B cell (primary cell): ENCODE results near the gene NSA2. TPM values are rescaled to one million over a fixed set of nuclear protein-coding genes. Genes with fewer than 3 reads are reported as not detected.

Experiments used
- ATAC-seq: fragments of 200-7000 bp; cut with Tn5 transposase; one replicate; pipeline ENCODE4 v1.10.0; 2021; ENCODE audit warnings: low read depth, mild to moderate bottlenecking, moderate number of reproducible peaks, moderate library complexity
- CTCF ChIA-PET: fragments of 350-600 bp; sonication (Branson Sonifier 250); formaldehyde crosslinking; loops from one replicate; lab custom pipeline; 2021; ENCODE audit warnings: antibody characterized with exemption, inconsistent platforms; lab: Charles Lee
- POLR2A ChIA-PET: fragments of 350-600 bp; sonication (Branson Sonifier 250); formaldehyde crosslinking; loops from one replicate; lab custom pipeline; 2021; ENCODE audit warnings: antibody characterized with exemption; lab: Charles Lee
- DNase-seq: peaks from one replicate; pipeline ENCODE4 v3.0.0; 2013
- H2AFZ ChIP-seq: 2 replicates; pipeline ENCODE4 v1.6.1; 2012; ENCODE audit warnings: mild to moderate bottlenecking, low read depth, low read length; ENCODE audit not compliant: insufficient read depth, poor library complexity, severe bottlenecking
- H3K27ac ChIP-seq, 2 donors: 1 replicate in 1 of 2; 2 replicates in 1 of 2; pipeline ENCODE4 v1.5.1; 2012 to 2013; ENCODE audit warnings: low read length in 2 of 2, mild to moderate bottlenecking in 2 of 2, moderate library complexity in 1 of 2
- H3K27me3 ChIP-seq, 4 experiments: fragments of 200-600 bp in 1 of 4; sonication (generic) in 1 of 4; replicated peaks in 1 of 4; 1 replicate in 2 of 4; 2 replicates in 2 of 4; pipeline versions ENCODE4 v1.6.1 to v1.7.0; 2013 to 2016; ENCODE audit warnings: low read length in 3 of 4, mild to moderate bottlenecking in 2 of 4, mixed read lengths in 1 of 4, moderate library complexity in 1 of 4; ENCODE audit not compliant: insufficient read depth in 4 of 4, control insufficient read depth in 3 of 4; ENCODE audit errors: control extremely low read depth in 1 of 4
- H3K36me3 ChIP-seq, 2 experiments: replicated peaks in 1 of 2; 1 replicate in 1 of 2; 2 replicates in 1 of 2; pipeline versions ENCODE4 v1.6.1 to v1.7.1; 2013; ENCODE audit warnings: low read length in 1 of 2; ENCODE audit not compliant: insufficient read depth in 2 of 2, control insufficient read depth in 1 of 2; ENCODE audit errors: control extremely low read depth in 1 of 2, extremely low read depth in 1 of 2
- H3K4me1 ChIP-seq, 2 donors: fragments of 200-600 bp in 1 of 2; sonication (generic) in 1 of 2; 1 replicate in 1 of 2; 2 replicates in 1 of 2; pipeline versions ENCODE4 v1.5.1 to v1.6.1; 2013 to 2017; ENCODE audit warnings: low read length in 2 of 2; ENCODE audit not compliant: control insufficient read depth in 2 of 2, insufficient read depth in 2 of 2
- H3K4me2 ChIP-seq: replicated peaks from 2 replicates; pipeline ENCODE3; 2012; ENCODE audit warnings: mild to moderate bottlenecking, low read depth, low read length; ENCODE audit not compliant: poor library complexity, severe bottlenecking
- H3K4me3 ChIP-seq, 5 experiments: fragments of 200-600 bp in 1 of 5; sonication (generic) in 1 of 5; 1 replicate in 3 of 5; 2 replicates in 2 of 5; pipeline versions ENCODE4 v1.5.1 to v1.7.0; 2011 to 2016; ENCODE audit warnings: low read length in 4 of 5, mild to moderate bottlenecking in 4 of 5, low read depth in 2 of 5, control low read depth in 1 of 5, moderate library complexity in 1 of 5; ENCODE audit not compliant: insufficient read depth in 1 of 5; ENCODE audit errors: control extremely low read depth in 1 of 5, extremely low read depth in 1 of 5
- H3K79me2 ChIP-seq: fragments of 200-600 bp; sonication (generic); one replicate; pipeline ENCODE4 v1.6.0; 2016; ENCODE audit warnings: low read length; ENCODE audit not compliant: control insufficient read depth, insufficient read depth
- H3K9ac ChIP-seq: fragments of 200-600 bp; sonication (generic); 2 replicates; pipeline ENCODE4 v1.6.1; 2017; ENCODE audit warnings: mild to moderate bottlenecking, low read length, moderate library complexity
- H3K9me3 ChIP-seq, 3 donors: one replicate each; pipeline versions ENCODE4 v1.6.1 to v1.7.1; 2013; ENCODE audit warnings: low read length in 2 of 3; ENCODE audit not compliant: control insufficient read depth in 2 of 3, insufficient read depth in 1 of 3; ENCODE audit errors: control extremely low read depth in 1 of 3
- H4K20me1 ChIP-seq: 2 replicates; pipeline ENCODE4 v1.6.0; 2012; ENCODE audit warnings: mild to moderate bottlenecking, low read length; ENCODE audit not compliant: insufficient read depth, control insufficient read depth, poor library complexity, severe bottlenecking
- H3K27ac Mint-ChIP-seq: one replicate; pipeline ENCODE4 v1.8.0; 2021; ENCODE audit warnings: mixed read lengths
- H3K27me3 Mint-ChIP-seq: one replicate; pipeline ENCODE4 v1.8.0; 2021; ENCODE audit warnings: mixed read lengths
- H3K4me1 Mint-ChIP-seq: one replicate; pipeline ENCODE4 v1.8.0; 2021; ENCODE audit warnings: mixed read lengths
- H3K4me3 Mint-ChIP-seq: one replicate; pipeline ENCODE4 v1.8.0; 2021; ENCODE audit warnings: mixed read lengths
- H3K9me3 Mint-ChIP-seq: one replicate; pipeline ENCODE4 v1.8.0; 2022; ENCODE audit warnings: mixed read lengths; ENCODE audit not compliant: insufficient read depth
- EZH2 ChIP-seq: IDR thresholded peaks from 2 replicates; pipeline ENCODE4 v1.6.1; 2012; ENCODE audit warnings: borderline replicate concordance, low read depth, mild to moderate bottlenecking, moderate library complexity, low read length; ENCODE audit not compliant: insufficient read depth, poor library complexity, severe bottlenecking
- WGBS: methylation state at CpG from one replicate; pipeline ENCODE4 v1.1.5; 2013; ENCODE audit warnings: missing lambda C conversion rate; ENCODE audit not compliant: insufficient coverage; 5-methylcytosine and 5-hydroxymethylcytosine counted together
- intact Hi-C: fragments of 100-400 bp; cut with micrococcal nuclease; formaldehyde crosslinking; loops from one replicate; pipeline ENCODE4 v1.10.0; 2022
- polyA minus RNA-seq: library from RNA; depleted of rRNA, polyadenylated mRNA; stranded (reverse); fragments of >200 nt; gene quantifications from 2 replicates; pipeline ENCODE4 v1.2.3, GENCODE V29; 2012
- polyA plus RNA-seq: library from polyadenylated mRNA; depleted of rRNA; stranded (reverse); fragments of >200 nt; gene quantifications from 2 replicates; pipeline ENCODE4 v1.2.3, GENCODE V29; 2012
- total RNA-seq, 2 donors: library from RNA; stranded (reverse); fragments of 120-200 nt in 1 of 2; gene quantifications; 1 replicate in 1 of 2; 2 replicates in 1 of 2; pipeline versions ENCODE4 v1.2.3 to v1.2.4, GENCODE V29; 2013 to 2022
- TF ChIP-seq, protein P1 (sequence below): fragments of 200-600 bp; IDR thresholded peaks from one replicate; pipeline ENCODE4 v1.8.0; 2022; ENCODE audit warnings: antibody characterized with exemption, mild to moderate bottlenecking

Gene NSA2
- total RNA-seq (126 and 129 TPM in 2 replicates), polyA plus RNA-seq (30.2 and 96.1 TPM in 2 replicates), polyA minus RNA-seq (23.1 and 35.3 TPM in 2 replicates)
- 199 TPM for total RNA-seq (2013)

GRCh38 chr5:74766849-74767578, at the start of gene NSA2, which contains the start of gene GFM2:
Gene NSA2 (plus strand): TSS chr5:74767249. CDS start chr5:74767361, 112 bp downstream.
Gene GFM2 (minus strand): TSS chr5:74767117. CDS start chr5:74763742, 3,375 bp downstream.
- intact Hi-C loops, result loop anchor here (1.0 to 10.0 kb wide), 8 partner anchors 82 to 1952 kb away; partner anchors contain the start of genes BTF3, CERT1, ENC1 and FAM169A
- Histone ChIP-seq H3K4me2 (peak within 1 kb of the TSS; percentile 84), H3K27me3 (no peaks in the 10 kb centered on the region), H3K4me3 (peak within 1 kb of the TSS; percentile 71 to 99 (median 92)), H3K4me1 (peaks cover 20 to 21% of the 10 kb centered on the region in 2 donors), H2AFZ (peak within 1 kb of the TSS; percentile 100), H3K79me2 (peaks cover 47% of the 10 kb centered on the region), H4K20me1 (peaks cover 15% of the 10 kb centered on the region), H3K36me3 (peaks cover 0 to 31% of the 10 kb centered on the region in 2 experiments), H3K9me3 (no peaks in the 10 kb centered on the region), H3K9ac (peak within 1 kb of the TSS; percentile 93), H3K27ac (peak within 1 kb of the TSS; percentile 62 to 85)
- under 1% methylated on average over 54 of the region's 54 CpGs for WGBS
- ChIA-PET CTCF (interaction anchor here (0.5 to 1.8 kb wide), 9 partner anchors 8 to 913 kb away, joined by 3 to 5 read pairs (median 4); partner anchors contain the start of genes ANKRD31, ENC1 and HMGCR), POLR2A (no interaction called here)
- H3K9me3 Mint-ChIP-seq, result no peaks in the 10 kb centered on the region
- H3K4me3 Mint-ChIP-seq, result peak within 1 kb of the TSS; percentile 100
- peaks cover 29% of the 10 kb centered on the region for H3K4me1 Mint-ChIP-seq
- DNase-seq, result peak; percentile 95
- no peak for TF ChIP-seq EZH2
- TF ChIP-seq, protein P1, sequence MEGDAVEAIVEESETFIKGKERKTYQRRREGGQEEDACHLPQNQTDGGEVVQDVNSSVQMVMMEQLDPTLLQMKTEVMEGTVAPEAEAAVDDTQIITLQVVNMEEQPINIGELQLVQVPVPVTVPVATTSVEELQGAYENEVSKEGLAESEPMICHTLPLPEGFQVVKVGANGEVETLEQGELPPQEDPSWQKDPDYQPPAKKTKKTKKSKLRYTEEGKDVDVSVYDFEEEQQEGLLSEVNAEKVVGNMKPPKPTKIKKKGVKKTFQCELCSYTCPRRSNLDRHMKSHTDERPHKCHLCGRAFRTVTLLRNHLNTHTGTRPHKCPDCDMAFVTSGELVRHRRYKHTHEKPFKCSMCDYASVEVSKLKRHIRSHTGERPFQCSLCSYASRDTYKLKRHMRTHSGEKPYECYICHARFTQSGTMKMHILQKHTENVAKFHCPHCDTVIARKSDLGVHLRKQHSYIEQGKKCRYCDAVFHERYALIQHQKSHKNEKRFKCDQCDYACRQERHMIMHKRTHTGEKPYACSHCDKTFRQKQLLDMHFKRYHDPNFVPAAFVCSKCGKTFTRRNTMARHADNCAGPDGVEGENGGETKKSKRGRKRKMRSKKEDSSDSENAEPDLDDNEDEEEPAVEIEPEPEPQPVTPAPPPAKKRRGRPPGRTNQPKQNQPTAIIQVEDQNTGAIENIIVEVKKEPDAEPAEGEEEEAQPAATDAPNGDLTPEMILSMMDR, result no peak
- H3K27me3 Mint-ChIP-seq, result no peaks in the 10 kb centered on the region
- peak; percentile 89 for ATAC-seq
- H3K27ac Mint-ChIP-seq, result peak within 1 kb of the TSS; percentile 98

DNA sequence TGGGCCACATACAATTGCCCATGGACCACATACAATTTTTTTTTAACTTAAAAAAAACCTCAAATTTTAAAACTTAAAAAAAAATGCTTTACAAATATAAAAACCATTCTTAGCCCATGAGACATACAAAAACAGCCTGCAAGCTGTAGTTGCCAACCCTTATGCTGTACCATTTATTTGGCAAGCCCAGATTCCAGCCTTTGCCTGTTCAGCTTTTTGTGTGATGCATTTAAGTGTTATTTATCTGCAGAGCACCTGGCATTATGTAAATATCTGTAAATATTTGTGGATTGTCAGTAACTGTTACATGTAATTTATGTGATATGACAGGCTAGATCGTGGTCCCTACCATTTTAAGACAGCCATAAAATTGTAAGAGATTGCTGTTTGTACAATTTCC, 49.5 kb upstream of the NSA2 start:
- no peaks in the 10 kb centered on the region for H3K9me3 Mint-ChIP-seq

More for the DNA sequence above, 49.5 kb upstream of the NSA2 start:
- H3K4me2 ChIP-seq, result no peak overlapping the region
- DNase-seq (no peak), ATAC-seq (no peak)
- Mint-ChIP-seq H3K4me3 (no peak overlapping the region), H3K27ac (no peak overlapping the region), H3K27me3 (no peaks in the 10 kb centered on the region), H3K4me1 (no peaks in the 10 kb centered on the region)
- TF ChIP-seq, protein P1, result no peak
- no peak for TF ChIP-seq EZH2
- POLR2A ChIA-PET, result no interaction called here
- H4K20me1 ChIP-seq, result no peaks in the 10 kb centered on the region
- no peaks in the 10 kb centered on the region for H3K79me2 ChIP-seq
- no peaks in the 10 kb centered on the region for H3K27me3 ChIP-seq
- no peak overlapping the region for H3K9ac ChIP-seq
- peaks cover 11 to 28% of the 10 kb centered on the region in 2 experiments for H3K36me3 ChIP-seq
- no peak overlapping the region for H3K27ac ChIP-seq
- CTCF ChIA-PET, result no interaction called here
- intact Hi-C loops, result no loop called here
- no peaks in the 10 kb centered on the region for H3K4me1 ChIP-seq
- H2AFZ ChIP-seq, result no peak overlapping the region
- no peaks in the 10 kb centered on the region for H3K9me3 ChIP-seq
- WGBS, result no CpG with 5 or more reads among the region's 1 CpG
- H3K4me3 ChIP-seq, result no peak overlapping the region
